KBM-7 (cell line): ENCODE data around the gene UAP1L1.
A peak's percentile ranks its signal among the peaks of the same experiment; 100 is the strongest.
"Not testable (repeated sequence)": the region's sequence is repeated elsewhere in the genome, so short reads cannot be mapped to it uniquely, and the experiment has no call there.

Experiments
- DNase-seq: peaks from one replicate; pipeline ENCODE4 v3.0.0-alpha.2; 2015
- in situ Hi-C: fragments of 300-500 bp; cut with MboI; formaldehyde crosslinking; loops from 2 replicates; pipeline ENCODE4 v1.14.3; 2020; ENCODE audit warnings: low sequenced_read_pairs, low pct_unique_long_range_greater_than_20kb, mixed read lengths

Gene UAP1L1

GRCh38 chr9:137108608-137109249 lies 31.4 kb downstream of the UAP1L1 start:
- in situ Hi-C loops = no loop called here
- DNase-seq = no peak

GRCh38 chr9:137109250-137110146 lies 32.2 kb downstream of the UAP1L1 start:
- in situ Hi-C loops = no loop called here

GRCh38 chr9:137110147-137110910 lies 33.0 kb downstream of the UAP1L1 start:
- DNase-seq = no peak
- in situ Hi-C loops = no loop called here

More at GRCh38 chr9:137109250-137110146, 32.2 kb downstream of the UAP1L1 start:
- DNase-seq = no peak

GRCh38 chr9:137110911-137111787 lies 33.8 kb downstream of the UAP1L1 start:
- DNase-seq = no peak

GRCh38 chr9:137111788-137112563 lies 34.7 kb downstream of the UAP1L1 start:
- no peak for DNase-seq
- in situ Hi-C loops = no loop called here

More at GRCh38 chr9:137110911-137111787, 33.8 kb downstream of the UAP1L1 start:
- in situ Hi-C loops = no loop called here

- DNase-seq = no peak
- in situ Hi-C loops = no loop called here
These were observed 35.5 kb downstream of the UAP1L1 start for GRCh38 chr9:137112564-137113384.

GRCh38 chr9:137113385-137114159 lies 36.3 kb downstream of the UAP1L1 start:
- no peak for DNase-seq
- in situ Hi-C loops = no loop called here

GRCh38 chr9:137114220-137114612 lies 36.9 kb downstream of the UAP1L1 start:
- in situ Hi-C loops = no loop called here
- DNase-seq = no peak

- in situ Hi-C loops = no loop called here
- peak; percentile 52 for DNase-seq
These were observed 37.5 kb downstream of the UAP1L1 start, which contains the start of gene DPP7 for GRCh38 chr9:137114613-137115393. TSS of gene DPP7 (minus strand) at chr9:137114733. CDS start at chr9:137114713, 20 bp downstream.

- DNase-seq = no peak
- in situ Hi-C loops = no loop called here
These were observed 38.2 kb downstream of the UAP1L1 start for GRCh38 chr9:137115394-137116026.

GRCh38 chr9:137116027-137116507 lies 38.8 kb downstream of the UAP1L1 start:
- in situ Hi-C loops = no loop called here
- DNase-seq = no peak

GRCh38 chr9:137116728-137117127 lies 39.4 kb downstream of the UAP1L1 start:
- in situ Hi-C loops = no loop called here
- DNase-seq = no peak

- in situ Hi-C loops = no loop called here
- no peak for DNase-seq
These were observed 40.0 kb downstream of the UAP1L1 start for GRCh38 chr9:137117269-137117731.

- in situ Hi-C loops, DNase-seq: not testable (repeated sequence)
These were observed 40.8 kb downstream of the UAP1L1 start for GRCh38 chr9:137118092-137118603.
